Measurements from ENCODE around the gene DCD.

DNA sequence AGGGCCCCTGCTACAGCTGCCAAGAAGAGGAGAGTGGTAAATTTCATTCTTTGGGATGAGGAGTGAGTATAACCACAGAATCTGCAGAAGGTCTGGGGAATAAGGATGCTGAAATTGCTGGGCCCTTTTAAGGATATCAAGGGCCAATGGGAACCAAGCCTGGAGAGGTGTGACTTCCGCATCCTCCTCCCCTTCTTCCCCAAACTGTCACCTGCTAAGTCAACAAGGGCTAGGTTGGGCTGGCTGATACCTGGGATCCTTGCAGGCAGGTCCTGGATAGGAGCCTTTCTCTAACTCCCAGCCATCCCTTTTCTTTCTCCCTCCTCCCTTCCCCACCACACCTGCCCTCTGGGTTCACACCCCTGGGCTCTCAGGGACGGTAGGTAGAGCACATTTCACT is 13.4 kb downstream of the DCD start, which contains the start of gene LACRT:
- TF ChIP-seq, protein P1, sequence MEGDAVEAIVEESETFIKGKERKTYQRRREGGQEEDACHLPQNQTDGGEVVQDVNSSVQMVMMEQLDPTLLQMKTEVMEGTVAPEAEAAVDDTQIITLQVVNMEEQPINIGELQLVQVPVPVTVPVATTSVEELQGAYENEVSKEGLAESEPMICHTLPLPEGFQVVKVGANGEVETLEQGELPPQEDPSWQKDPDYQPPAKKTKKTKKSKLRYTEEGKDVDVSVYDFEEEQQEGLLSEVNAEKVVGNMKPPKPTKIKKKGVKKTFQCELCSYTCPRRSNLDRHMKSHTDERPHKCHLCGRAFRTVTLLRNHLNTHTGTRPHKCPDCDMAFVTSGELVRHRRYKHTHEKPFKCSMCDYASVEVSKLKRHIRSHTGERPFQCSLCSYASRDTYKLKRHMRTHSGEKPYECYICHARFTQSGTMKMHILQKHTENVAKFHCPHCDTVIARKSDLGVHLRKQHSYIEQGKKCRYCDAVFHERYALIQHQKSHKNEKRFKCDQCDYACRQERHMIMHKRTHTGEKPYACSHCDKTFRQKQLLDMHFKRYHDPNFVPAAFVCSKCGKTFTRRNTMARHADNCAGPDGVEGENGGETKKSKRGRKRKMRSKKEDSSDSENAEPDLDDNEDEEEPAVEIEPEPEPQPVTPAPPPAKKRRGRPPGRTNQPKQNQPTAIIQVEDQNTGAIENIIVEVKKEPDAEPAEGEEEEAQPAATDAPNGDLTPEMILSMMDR (IDR thresholded peaks at IDR 0.05; ENCODE audit: low read depth, low read length, poor library complexity, severe bottlenecking) = no peak
- no peak for TF ChIP-seq EZH2phosphoT487 (IDR thresholded peaks at IDR 0.05; ENCODE audit: borderline replicate concordance, low read length)

Measured in DOHH2 (cell line).